NCI-H2227 (cell line): Measurements from ENCODE around the gene DUSP22.

Source experiments
- DNase-seq: peaks from one replicate; lab custom pipeline; 2025; ENCODE audit not compliant: unreplicated experiment; lab: John Stamatoyannopoulos, UW

The DUSP22 gene

DNA sequence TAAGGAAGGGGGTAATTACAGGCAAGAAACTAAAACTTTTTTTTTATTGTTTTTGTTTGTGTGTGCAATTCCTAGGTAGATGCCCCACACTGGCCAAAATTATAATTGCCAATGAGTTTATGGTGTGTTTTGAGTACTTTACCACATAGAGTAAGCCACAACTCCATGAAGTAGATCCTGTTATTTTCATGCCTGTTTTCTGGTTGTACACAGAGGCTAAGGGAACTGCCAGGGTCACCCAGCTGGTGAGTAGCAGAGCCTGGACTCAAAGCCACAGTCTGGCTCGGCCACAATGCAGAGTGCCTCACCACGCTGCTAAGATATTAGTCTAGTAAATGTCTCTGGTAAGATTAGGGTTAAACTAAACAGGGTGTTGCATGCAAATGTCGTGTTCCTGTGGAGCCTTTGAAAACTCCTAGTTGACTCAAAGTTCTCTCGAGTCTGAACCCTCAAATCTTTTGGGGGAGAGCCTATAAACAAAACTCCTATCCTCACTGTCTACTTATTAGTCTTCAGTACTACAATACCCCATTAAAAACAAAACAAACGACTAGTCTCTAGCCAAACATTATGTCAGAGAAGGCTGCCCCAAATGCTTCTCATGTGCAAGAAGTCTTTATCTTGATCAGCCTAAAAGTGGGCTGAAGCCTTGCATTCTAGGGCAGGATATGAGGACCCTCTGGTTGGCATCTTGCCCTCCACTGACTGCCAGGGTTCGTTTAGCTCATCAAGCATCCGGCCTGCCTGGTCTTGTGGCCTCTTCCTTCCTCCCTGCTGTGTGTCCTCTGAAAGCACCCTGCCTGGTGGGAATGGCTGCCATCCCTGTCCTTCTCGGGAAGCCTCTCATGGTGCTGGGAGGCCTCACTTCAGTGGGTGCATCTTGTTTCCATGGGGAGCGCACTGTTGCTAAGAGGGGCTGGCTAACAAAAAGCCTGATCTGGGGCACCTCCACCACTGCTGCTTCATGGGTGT is 4.2 kb downstream of the DUSP22 start:
- DNase-seq, result no peak

DNA sequence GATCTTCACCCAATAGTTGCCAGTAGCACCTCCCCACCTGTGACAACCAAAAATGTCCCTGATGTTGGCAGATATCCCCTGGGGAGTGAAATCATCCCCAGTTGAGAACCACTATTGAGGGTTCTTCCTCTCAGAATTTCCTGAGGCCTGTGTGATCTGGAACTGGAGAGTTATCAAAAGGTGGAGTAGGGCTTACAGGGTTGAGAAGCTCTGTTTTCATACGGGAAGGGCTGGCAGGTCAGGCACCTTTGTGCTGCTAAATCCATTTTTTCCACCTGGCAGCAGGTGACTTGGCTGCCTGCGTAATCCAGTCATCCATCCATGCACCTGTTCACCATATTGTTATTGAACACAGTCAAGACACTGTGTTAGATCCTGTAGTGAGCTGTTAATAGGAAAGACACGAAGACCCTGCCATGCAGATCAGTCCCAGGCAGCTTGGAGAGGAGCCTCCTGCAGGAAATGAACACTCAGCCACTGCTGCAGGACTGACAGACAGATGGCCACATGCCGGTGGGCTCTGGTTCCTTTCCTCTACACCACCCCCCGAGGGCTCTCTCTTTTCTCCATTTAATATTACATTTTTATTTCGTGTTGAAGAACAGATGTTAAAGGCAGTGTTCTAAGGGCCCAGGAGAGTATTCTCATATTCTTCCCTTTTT is 5.4 kb downstream of the DUSP22 start:
- DNase-seq, result no peak

DNA sequence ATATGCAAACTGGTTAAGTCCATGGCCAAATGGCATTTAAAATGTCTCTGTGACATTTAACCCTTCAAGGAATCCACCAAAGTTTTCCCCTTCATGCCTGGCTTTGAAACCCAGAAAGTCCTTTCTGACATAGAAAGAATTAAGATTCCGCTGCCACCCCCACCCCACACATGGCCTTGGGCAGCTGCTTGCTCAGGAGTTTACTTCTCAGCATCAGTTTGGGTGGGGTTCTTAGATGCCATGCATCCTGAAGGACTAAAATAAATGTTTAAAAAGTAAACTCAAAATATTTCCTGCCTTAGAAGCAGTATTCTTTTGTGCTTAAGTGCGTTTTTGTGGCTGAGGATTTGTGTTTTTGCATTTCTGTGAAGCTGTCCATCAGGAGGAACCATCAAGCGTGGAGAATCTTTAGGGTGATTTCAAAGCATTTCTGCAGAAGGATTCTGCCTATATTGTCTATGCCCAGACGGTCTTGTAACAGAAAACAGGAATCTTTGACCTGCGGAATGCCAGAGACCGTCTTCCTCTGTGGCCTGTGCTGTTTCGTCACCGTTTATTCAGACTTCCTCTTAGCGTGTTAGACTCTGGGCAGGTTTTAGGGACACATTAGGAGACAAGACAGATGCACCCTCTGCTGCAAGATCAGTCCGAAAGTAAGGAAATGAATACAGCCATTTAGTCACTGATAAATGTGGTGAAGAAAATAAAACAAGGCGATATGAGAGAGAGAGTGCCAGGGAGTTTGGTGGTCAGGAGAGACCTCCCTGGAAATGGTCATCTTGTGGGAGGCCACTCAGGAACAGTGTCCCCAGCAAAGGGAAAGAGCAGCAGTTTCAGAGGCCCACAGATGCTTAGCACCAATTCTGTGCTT is 6.2 kb downstream of the DUSP22 start:
- DNase-seq, result no peak

DNA sequence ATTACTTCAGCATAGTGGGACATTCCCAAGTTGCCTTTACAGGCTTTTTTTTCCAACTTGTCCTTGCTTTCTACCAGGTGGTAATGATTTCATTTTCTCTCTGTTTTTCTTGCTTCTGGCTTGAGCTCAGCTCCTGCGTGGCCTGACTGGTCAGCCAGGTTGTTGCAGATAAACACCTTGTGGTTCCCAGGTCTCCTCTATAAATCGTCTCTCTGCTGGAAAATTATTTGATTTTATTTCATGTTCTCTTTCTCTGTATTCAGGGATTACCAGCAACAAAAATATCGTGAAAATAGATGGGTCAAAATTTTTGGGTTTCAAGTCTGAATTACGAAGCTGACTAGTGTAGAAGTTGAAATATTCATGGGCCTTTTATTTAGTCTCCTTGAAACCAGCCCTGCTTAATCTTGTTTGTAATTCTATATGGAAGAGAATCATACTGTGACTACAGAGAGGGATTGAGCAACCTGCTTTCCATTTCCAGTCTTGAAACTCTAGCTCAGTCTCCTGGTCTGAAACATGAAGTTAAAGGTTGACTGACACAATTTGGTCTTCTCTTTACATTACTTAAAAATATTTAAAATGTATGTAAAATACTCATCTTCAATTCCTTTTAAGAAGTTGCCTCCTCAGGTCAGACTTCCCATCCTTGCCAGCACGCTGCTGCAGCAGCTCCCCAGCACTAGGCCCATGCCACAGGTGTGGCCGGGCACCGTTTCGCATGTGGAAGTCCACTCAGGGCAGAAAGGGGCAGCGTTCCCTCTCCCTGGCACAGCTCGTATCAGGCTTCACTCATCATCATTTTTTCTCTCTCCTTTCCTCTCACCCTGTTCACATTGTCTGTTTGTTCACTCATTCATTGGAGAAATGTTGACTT is 7.1 kb downstream of the DUSP22 start:
- DNase-seq, result no peak

DNA sequence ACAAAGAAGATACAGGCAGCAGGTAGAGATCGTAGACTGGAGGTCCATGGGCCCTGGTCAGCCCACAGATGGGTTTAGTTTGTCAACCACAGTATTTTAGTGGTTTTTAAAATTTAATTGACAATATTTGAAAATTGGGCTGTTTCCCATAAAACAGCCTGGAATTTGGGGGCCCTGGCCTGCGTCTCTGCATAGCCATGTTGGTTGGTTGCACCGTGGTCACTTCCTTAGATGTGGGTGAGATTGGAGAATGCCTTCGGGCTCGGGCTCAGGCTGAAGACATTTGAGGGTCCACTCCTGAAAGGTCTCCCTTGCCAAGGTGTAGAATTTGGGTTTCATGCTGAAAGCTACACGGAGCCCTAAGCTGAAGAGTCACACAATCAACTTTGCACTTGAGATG is 7.7 kb downstream of the DUSP22 start:
- no peak for DNase-seq

DNA sequence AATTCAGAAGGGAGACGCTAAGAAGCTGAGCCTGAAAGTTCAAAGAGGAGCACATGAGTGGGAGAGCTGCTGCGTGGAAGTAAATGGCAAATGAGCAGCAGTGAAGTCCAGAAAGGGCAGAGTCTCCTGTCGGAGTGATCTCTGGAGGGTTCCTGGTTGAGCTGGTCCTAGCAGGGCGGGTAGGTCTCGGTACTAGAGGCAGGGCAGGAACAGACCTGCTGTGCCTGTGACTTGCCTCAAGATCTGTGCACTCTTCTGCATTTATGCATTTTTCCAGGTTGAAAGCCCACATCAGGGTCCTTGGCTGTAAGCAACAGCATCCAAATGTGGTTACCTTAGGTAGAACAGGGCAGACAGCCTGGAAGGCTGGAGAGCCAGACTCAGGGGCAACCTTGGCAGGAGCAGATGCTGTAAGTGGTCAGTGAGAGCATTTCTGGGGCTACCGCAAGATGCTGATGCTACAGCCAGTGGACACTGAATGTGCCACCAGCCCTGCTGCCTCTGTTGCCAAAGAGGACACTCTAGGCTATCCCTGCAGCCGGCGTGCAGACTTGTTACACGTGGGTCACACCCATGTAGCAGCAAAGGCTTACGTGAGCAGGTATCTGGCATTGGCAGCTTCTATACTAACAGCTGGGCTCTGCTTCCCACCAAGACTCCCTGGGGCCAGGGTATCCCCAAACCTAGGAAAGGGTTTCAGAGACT is 8.4 kb downstream of the DUSP22 start:
- no peak for DNase-seq

DNA sequence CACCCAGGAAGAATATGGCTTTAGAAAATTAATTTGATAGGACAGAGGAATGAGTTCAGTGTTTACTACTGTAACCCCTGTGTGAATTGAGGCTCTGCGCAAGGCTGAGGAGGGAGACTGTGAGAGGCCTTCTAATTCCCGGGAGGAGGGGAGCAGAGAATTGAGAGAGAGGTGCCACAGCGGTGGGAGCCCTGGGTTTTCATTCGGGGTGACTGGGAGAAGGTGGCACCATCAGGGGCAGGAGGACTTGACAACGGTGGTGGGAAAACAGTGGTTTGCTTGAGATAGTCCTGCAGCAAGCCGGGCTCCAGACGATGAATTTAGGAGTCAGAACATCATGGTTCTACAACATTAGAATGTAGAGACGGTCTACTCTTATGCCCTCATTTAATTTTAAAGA is 9.2 kb downstream of the DUSP22 start:
- DNase-seq, result no peak

DNA sequence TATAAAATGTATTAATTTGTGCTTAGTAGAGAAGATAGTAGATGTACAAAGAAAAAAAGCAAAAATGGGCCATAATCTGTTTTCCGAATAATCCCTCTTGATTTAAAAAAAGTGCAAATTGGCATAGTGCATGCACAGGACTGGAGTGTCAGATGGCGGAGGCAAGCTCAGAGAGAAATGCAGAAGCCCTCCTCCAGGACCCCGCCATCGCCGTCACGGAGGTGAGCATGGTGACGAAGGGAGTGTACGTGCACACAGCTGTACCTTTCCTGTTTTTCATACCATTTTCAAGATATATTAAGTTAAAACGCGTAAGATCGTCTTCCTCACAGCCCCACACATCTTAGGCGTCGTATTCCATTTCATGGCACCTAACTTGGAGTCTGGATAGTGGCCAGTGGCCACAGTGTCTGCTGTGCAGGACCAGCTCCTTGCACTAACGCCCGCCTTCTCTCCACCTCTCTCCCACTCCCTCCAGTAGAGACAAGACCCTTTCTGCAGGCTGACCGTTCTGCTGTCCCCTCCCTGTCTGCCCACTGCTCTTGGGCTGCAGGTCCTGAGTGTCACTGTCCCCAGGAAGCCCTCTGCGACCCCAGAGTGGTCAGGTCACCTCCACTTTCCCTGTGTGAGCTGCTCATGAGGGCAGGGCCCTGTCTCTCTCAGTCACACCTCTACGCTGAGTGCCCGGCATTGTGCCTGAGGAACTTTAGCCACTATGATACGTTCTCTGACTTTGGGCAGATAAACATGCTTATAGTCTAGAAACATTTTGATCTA is 9.8 kb downstream of the DUSP22 start:
- DNase-seq, result no peak

DNA sequence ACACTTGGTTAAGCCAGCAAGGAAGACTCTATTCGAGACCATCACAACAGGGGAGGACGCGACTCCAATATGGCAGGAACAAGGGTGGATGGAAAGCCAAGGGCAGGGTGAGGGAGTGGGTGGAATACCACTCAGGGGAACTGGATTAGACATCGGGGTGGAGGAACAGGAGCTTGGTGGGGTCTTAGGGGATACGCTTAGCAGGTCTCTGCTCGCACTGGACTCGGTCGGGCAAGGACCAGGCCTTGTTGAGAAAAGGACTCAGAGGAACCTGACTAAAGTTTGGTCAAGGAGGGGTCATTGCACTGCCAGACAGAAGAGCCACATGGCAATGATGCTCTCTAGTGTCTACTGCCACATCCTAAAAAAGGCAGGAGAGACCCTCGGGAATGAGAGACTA is 10.5 kb downstream of the DUSP22 start:
- DNase-seq, result no peak

DNA sequence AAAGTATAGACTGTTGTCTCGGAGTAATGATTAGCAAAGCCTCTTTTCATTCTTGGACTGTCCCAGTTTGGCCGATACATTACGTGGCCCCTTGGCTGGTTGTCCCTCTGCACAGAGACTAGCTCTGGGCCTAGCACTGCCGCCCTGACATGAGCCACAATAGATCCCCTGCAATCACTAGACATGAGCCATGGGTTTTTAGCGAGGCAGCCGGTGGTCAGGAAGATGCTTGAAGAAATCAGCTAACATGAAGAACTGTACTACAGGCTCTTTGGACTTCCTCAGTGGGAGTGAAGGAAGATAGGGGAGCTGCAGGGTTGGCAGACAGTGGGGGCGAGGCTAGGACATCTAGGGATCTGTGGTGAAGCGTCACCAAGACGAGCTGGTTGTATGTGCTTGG is 11.0 kb downstream of the DUSP22 start:
- no peak for DNase-seq

DNA sequence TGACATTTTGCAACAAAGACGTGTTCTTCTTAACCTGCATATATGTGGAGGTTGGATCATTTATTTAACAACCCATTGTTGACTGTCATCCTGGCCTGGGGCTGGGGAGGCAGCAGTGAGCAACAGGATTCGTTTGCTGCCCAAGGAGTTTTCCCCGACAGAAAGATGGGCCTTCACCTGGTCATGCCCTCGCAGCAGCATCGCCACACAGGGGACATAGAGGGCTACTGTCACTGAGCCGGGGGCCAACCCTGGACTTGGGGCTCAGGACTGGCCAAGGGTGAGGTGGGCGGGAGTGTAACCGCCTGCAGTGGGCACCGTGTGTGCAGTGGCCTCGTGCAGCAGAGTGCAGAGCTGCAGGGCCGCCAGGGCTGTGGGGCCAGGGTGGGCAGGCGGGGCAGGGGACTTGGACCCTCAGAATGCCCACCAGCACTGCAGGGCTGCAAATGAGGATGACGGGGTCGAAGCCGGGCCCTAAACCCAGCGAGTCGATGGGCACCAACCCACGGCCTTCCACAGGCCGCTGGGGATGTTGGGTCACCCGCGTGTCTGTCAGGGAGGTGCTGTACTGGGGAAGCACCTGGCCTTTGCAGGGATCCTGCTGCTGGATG is 11.8 kb downstream of the DUSP22 start:
- no peak for DNase-seq

DNA sequence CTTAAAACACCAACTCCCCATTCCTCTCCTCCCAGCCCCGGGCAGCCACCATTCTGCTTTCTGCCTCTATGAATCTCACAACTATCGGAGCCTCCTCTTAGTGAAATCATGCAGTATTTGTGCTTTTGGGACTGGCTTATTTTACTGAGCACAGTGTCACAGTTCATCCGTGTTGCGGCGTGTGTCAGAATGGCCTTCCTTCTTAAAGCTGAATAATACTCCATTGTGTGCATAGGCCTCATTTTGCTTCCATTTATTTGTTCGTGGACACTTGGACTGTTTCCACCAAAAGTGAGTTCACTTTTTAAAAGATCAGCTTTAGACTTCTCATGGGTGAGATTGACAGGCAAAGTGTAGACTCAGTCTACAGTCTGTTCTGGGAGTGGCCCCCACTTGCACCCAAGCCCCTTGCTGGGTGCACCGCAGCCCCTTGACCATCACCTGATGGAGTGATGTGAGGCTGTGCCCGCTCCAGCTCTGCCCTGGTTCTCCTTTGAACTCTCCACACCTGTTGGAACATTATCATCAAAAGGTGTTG is 12.6 kb downstream of the DUSP22 start:
- no peak for DNase-seq

DNA sequence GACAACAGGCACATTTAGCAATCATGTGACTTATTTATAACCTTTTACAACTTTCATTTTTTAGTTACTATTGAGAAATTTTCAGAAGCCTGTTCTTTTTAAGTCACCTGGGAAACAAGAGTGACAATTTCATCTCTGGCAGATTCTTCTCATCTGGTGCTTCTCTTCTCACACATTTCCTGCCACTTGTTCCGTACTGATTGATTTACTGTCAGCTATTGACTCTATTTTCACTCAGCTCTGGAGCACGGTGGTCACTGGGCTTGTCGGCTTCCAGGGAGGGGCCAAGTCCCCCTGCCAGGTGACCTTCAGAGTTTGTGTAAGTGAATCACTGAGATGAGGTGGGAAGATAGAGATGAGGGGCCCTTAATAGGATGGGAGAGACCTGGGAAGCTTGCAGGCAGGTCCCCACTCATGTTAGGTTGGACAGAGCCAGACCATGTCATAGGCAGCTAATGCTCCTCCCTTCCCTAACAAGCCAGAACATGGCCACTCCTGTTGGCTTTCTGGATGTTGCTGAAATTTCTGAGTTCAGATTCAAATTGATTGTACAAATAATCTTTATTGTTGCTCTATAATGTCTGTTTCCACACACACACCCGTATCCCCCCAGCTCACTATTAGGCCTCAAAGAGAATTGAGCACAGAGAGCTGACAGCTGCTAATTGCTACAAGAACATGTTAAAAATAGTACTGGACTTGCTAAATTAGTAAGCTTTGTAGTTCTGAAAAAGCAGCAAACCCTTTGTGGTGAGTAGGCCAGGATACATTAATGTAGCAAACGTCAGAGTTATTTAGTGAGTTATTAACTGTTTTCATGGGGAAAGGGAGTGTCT is 13.3 kb downstream of the DUSP22 start:
- no peak for DNase-seq

DNA sequence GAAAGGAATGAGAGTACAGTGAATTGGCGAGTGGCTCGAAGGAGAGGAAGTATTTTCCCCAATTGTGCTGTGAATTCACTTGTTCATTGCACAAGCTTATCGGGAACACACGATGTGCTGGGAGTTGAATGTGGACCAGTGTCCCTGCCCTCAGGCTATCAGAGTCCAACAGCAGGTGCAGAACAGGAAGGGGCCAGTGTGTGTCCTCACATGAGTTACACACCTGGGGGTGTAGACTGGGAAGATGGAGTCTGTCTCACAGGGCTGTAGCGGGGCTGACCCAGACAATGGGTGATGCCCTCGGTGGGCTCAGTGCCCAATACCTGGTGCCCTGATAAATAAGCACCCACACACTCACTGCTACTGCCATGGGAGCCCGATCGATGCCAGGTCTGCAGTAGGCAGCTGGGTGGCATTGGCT is 14.4 kb downstream of the DUSP22 start:
- DNase-seq, result no peak

DNA sequence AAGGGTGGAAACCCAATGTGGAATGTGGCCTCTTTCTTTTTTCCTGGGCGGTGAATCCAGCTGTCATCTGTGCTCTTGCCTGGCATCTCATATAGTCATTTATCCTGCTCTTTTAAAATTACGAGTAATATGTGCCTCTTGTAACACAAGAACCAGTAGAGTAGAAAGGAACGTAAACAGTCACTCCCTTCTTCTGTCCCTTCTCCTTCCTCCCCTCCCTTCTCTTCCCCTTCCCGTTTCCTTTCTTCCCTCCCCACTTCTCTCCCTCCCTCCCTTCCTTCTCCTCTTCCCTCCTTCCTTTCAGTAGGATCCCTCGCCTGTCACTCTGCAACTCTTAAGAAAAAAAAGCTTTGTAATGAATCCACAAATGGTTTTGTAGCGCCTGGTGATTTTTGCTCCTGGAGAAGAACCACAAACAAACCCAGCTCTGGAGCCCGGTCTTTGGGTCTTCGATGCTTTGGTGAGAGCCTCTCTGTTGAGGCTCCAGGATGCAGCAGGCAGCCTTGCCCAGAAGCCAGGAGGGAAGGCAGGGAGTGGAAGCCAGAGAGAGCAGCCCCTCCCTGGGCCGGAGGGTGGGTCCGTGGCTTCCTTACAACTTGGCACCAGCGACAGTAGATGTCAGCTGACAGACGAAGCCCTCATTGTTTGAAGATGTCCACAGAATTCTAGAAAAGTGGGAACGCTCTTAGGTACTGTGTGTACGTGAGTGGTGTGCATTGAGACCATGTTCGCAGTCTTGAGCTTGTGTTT is 15.0 kb downstream of the DUSP22 start:
- no peak for DNase-seq

DNA sequence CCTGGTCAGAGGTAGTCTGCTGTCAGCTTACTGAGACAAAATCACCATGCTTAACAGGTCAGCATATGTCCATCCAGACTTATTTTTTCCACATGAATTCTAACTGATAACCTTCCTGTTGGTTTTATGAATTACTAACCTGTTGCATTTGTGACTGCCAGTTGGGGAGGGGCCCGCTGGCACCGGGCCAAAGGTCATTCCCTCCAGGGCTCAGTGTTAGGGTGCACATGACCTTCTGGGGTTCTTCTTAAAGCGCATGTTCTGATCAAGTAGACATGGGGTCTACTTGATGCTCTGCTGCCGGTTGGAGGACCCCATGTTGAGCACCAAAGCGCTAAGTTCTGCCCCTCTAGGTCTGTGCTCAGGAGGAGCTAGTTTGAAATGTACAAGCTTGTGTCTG is 15.6 kb downstream of the DUSP22 start:
- DNase-seq, result no peak

DNA sequence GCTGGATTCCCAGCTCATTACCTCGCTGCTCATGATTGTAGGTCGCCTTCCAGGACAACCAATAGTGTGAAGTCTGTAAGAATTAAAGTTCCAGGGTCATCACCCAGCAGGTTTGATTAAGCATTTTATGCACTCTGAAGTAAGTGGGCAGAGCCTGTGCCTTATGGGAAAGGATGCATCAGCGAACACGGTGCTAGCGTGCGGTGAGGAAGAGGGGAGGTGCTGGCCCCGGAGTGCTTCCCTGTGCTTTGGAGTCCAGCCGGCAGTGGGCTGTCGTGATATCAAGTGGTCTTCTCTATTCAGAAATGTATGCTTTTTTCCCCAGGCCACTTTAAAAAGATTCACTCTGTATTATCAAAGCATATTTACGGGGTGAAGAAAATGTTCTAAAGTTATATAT is 16.0 kb downstream of the DUSP22 start:
- no peak for DNase-seq
